Lower leg skin (tissue), 4 donors: Measurements from ENCODE around the gene ERVMER34-1. TPM values are rescaled to one million over a fixed set of nuclear protein-coding genes. Genes with fewer than 3 reads are reported as not detected.

Experiments
- DNase-seq, 2 donors: peaks; one replicate each; pipeline ENCODE4 v3.0.0-alpha.2; 2019; ENCODE audit warnings: low spot score in 2 of 2
- H3K4me3 ChIP-seq: fragments of 200-600 bp; sonication (generic); 2 replicates; pipeline ENCODE4 v1.5.1; 2017; ENCODE audit warnings: mild to moderate bottlenecking, low read depth; ENCODE audit not compliant: poor library complexity, severe bottlenecking
- POLR2A ChIP-seq, 2 donors: fragments of 450-650 bp; IDR thresholded peaks; one replicate each; pipeline ENCODE4 v1.6.1; 2016 to 2017; ENCODE audit warnings: antibody characterized with exemption in 2 of 2, mild to moderate bottlenecking in 1 of 2, moderate library complexity in 1 of 2
- WGBS, 2 donors: methylation state at CpG; one replicate each; pipeline ENCODE4 v1.1.5; 2018; 5-methylcytosine and 5-hydroxymethylcytosine counted together
- intact Hi-C: fragments of 100-400 bp; cut with DNase I; formaldehyde crosslinking; loops from one replicate; pipeline ENCODE4 v1.15.0; 2023; ENCODE audit warnings: low total_unique reads
- total RNA-seq, 4 donors: library from RNA; depleted of rRNA; stranded (reverse); fragments of >200 nt; gene quantifications; one replicate each; pipeline ENCODE4 v1.1.0, GENCODE V29; 2016
- TF ChIP-seq, protein P1 (sequence below), 3 donors: fragments of 450-650 bp; IDR thresholded peaks; one replicate each; pipeline ENCODE4 v1.5.1; 2016; ENCODE audit warnings: antibody characterized with exemption in 3 of 3, mild to moderate bottlenecking in 3 of 3, moderate library complexity in 2 of 3

The ERVMER34-1 gene
- total RNA-seq, 4 donors from 2014 or later = 0.08 to 1.3 (median 0.94) TPM; not detected in 1

DNA sequence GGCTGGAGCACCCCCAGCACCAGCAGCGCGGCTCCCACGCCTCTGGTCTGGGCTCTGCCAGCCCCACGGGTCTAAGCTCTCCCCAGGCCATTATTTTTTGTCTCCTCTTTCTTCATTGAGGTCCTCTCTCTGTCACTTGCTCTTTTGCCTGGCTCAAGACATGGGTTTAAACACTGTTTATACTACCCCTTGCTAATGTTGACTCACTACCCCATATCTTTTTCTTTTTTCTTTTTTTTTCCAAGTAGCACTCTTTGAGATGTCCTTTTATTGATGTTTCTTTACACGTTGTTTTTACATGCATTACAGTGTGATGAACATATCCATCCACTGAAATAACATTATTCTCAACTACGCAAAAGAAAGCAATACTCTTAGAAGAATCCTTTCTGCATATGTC lies 1.7 kb upstream of the ERVMER34-1 start:
- 88% methylated on average over 6 of the region's 6 CpGs for WGBS, 2 donors
- DNase-seq = no peak
- TF ChIP-seq, protein P1, sequence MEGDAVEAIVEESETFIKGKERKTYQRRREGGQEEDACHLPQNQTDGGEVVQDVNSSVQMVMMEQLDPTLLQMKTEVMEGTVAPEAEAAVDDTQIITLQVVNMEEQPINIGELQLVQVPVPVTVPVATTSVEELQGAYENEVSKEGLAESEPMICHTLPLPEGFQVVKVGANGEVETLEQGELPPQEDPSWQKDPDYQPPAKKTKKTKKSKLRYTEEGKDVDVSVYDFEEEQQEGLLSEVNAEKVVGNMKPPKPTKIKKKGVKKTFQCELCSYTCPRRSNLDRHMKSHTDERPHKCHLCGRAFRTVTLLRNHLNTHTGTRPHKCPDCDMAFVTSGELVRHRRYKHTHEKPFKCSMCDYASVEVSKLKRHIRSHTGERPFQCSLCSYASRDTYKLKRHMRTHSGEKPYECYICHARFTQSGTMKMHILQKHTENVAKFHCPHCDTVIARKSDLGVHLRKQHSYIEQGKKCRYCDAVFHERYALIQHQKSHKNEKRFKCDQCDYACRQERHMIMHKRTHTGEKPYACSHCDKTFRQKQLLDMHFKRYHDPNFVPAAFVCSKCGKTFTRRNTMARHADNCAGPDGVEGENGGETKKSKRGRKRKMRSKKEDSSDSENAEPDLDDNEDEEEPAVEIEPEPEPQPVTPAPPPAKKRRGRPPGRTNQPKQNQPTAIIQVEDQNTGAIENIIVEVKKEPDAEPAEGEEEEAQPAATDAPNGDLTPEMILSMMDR (IDR thresholded peaks at IDR 0.05) = no peak
- no peak for TF ChIP-seq POLR2A (IDR thresholded peaks at IDR 0.05)
- intact Hi-C loops = no loop called here
- H3K4me3 ChIP-seq = no peak overlapping the region

DNA sequence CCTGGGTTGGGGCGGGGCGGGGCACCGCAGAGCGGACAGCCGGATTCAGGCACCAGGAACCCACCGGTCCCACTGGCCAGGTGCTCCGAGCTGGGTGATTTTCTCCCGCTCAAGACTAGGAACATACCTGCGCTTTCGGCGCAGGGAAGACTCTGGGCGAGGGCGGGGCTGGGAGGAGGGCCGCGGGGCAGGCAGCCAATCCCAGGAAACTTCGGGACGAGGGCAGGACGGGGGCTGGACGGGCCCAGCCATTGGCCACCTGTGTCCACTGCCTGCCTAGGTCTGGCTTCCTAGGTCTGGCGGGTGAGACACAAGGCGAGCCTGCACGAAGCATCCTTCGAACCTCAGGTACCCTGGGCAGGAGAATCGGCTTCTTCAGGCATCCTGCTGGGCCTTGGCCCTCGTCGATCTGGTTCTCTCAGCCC lies 274 bp upstream of the ERVMER34-1 start:
- TF ChIP-seq, protein P1 (IDR thresholded peaks at IDR 0.05) = no peak
- TF ChIP-seq POLR2A (IDR thresholded peaks at IDR 0.05) = no peak
- 5 to 7% methylated on average over 20 to 26 of the region's 26 CpGs for WGBS, 2 donors
- no peak for DNase-seq
- intact Hi-C loops = no loop called here
- peak overlapping the region; percentile 37 for H3K4me3 ChIP-seq

DNA sequence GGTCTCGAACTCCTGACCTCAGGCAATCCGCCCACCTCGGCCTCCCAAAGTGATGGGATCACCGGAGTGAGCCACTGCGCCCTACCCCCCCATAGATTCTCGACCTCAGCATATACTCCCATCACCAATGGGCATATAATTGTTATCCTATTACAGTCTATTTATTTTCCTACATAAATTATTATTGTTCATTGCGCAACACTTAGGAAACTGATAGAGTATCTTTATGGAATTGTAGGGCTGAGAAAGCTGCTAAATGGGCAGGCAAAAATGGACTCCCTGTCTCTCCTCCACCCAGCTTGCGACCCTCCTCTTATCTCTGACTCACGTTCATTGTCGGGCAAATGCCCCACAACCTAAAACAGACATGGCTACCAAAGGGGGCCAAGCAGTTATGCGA lies 1.0 kb downstream of the ERVMER34-1 start:
- intact Hi-C loops = no loop called here
- WGBS, 2 donors = 97 to 99% methylated on average over 11 of the region's 11 CpGs
- no peak overlapping the region for H3K4me3 ChIP-seq
- TF ChIP-seq POLR2A (IDR thresholded peaks at IDR 0.05) = no peak
- TF ChIP-seq, protein P1 (IDR thresholded peaks at IDR 0.05) = no peak
- no peak for DNase-seq

DNA sequence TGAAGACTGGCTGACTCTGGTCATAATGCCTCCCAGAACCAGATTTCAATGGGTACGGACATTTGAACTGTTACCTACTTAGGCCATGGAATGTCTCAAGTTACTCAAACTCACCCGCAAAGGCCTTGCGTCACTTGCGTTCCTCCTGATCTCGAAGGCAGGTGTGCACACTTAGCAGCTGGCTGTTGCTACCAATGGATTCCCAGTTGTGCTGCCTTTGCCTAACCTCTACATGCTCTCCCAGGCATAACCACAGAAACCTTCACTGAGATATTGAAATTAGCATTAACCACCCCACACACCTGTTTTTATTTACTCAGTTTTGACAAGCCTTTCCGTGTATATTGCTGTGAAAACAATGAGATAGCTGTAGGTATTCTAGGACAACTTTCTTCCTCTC lies 2.8 kb downstream of the ERVMER34-1 start:
- WGBS, 2 donors = 93 to 99% methylated on average over 6 of the region's 6 CpGs
- intact Hi-C loops = no loop called here
- DNase-seq = no peak
- no peak for TF ChIP-seq POLR2A (IDR thresholded peaks at IDR 0.05)
- no peak overlapping the region for H3K4me3 ChIP-seq

DNA sequence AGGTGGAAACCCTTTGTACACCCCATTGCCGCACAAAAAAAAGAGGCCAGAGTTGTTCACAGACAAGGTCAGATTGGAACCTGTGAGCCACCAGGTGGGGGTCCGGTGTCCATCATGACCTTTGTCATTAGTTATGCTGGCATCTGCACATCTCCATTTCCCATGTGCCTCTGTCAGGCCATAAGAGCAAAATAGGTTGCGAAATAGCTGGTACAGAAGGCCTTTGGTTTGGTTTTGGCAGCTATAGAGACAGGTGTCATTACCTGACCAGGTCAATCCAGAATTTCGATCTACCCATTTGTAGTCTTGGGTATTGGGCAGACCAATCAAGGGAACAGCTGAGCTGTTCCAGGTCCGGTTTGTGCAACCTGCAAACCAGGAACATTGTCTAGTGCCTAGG lies 6.6 kb downstream of the ERVMER34-1 start:
- TF ChIP-seq POLR2A (IDR thresholded peaks at IDR 0.05) = no peak
- TF ChIP-seq, protein P1 (IDR thresholded peaks at IDR 0.05) = no peak
- 91 to 93% methylated on average over 5 of the region's 5 CpGs for WGBS, 2 donors
- H3K4me3 ChIP-seq = no peak overlapping the region
- DNase-seq = no peak
- intact Hi-C loops = no loop called here

DNA sequence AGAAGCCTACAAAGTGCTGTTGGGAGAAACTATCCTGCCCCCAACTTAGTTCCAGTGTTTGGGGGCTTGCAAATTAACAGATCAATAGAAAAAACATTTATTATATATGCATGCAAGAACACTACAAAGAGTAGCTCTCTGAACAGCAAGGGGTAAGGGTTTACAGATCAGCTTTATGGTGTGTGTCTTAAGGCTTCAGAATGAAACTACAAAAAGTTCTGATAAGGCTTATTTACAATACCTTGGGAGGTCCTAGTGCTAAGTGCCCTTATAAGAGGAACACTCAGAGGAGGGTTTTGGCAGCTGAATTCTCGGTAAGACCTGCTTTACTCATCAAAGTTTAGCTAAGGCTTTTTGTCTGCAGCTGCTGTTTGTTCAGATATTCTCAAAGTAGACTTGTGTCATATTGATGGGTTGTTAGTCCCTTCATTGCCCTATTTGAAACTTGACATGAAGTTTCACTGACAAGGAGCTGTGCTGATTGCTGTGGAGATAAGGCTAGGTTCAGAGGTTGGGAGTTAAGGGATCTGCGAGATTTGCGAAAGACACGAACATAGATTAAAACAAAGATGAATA lies 7.7 kb downstream of the ERVMER34-1 start:
- TF ChIP-seq, protein P1 (IDR thresholded peaks at IDR 0.05) = no peak
- TF ChIP-seq POLR2A (IDR thresholded peaks at IDR 0.05) = no peak
- H3K4me3 ChIP-seq = no peak overlapping the region
- 81 to 87% methylated on average over 4 of the region's 4 CpGs for WGBS, 2 donors
- intact Hi-C loops = no loop called here
- DNase-seq = no peak
